ENCODE measurements around the gene EIF4G1. TPM values are rescaled to one million over a fixed set of nuclear protein-coding genes. Genes with fewer than 3 reads are reported as not detected.

Gene EIF4G1
- total RNA-seq, 1 experiment from 2014 or later, result 496 TPM

- Histone ChIP-seq H3K27me3 (ENCODE audit: insufficient read depth, low read length) (no peaks in the 10 kb centered on the region), H4K20me1 (ENCODE audit: insufficient read depth) (no peaks in the 10 kb centered on the region), H3K27ac (ENCODE audit: low read depth, low read length) (no peak overlapping the region), H3K9me2 (ENCODE audit: insufficient read depth) (no peaks in the 10 kb centered on the region), H2AFZ (ENCODE audit: low read depth, low read length, poor library complexity, severe bottlenecking) (no peak overlapping the region), H3K79me2 (ENCODE audit: insufficient read depth, low read length) (no peaks in the 10 kb centered on the region), H3K4me1 (ENCODE audit: control insufficient read depth in 1 of 2, insufficient read depth in 2 of 2, low read length in 2 of 2) (no peaks in the 10 kb centered on the region), H3K9ac (ENCODE audit: low read length) (no peak overlapping the region), H3K4me2 (ENCODE audit: low read length) (no peak overlapping the region), H3K4me3 (replicated peaks in 1 of 2; ENCODE audit: low read depth in 1 of 2, low read length in 2 of 2) (no peak overlapping the region), H3K36me3 (ENCODE audit: control insufficient read depth in 1 of 2, insufficient read depth in 2 of 2, low read length in 2 of 2) (no peaks in the 10 kb centered on the region), H3K9me3 (ENCODE audit: control insufficient read depth in 1 of 2, insufficient read depth in 1 of 2, low read depth in 1 of 2, low read length in 2 of 2) (no peaks in the 10 kb centered on the region)
- ChIA-PET RAD21 (ENCODE audit: low non-redundant PET in 1 of 2, low total read pairs in 2 of 2, uncharacterized antibody in 2 of 2, unreplicated experiment in 2 of 2) (no interaction called here), POLR2A (no interaction called here), CTCF (no interaction called here)
- no peak; the same call in 1 of the 2 replicates for ATAC-seq
- DNase-seq (ENCODE audit: low read depth, low spot score), result no peak
- TF ChIP-seq RAD21 (IDR thresholded peaks at IDR 0.05; ENCODE audit: low read depth) (no peak), ZFX (IDR thresholded peaks at IDR 0.05) (no peak), CBX3 (IDR thresholded peaks at IDR 0.05; ENCODE audit: low read depth) (no peak), CTCF (IDR thresholded peaks at IDR 0.05 in 2 of 3, conservative IDR thresholded peaks at IDR 0.05 in 1 of 3; ENCODE audit: borderline replicate concordance in 1 of 3, insufficient read depth in 1 of 3, low read depth in 2 of 3, low read length in 2 of 3) (no peak), MAX (IDR thresholded peaks at IDR 0.05) (no peak), CEBPB (IDR thresholded peaks at IDR 0.05; ENCODE audit: low read depth) (no peak), ELF1 (IDR thresholded peaks at IDR 0.05; ENCODE audit: borderline replicate concordance, low read depth) (no peak), POLR2A (IDR thresholded peaks at IDR 0.05; ENCODE audit: borderline replicate concordance, extremely low read depth, insufficient read depth, insufficient read length) (no peak), SP1 (IDR thresholded peaks at IDR 0.05; ENCODE audit: low read depth) (no peak), JUND (IDR thresholded peaks at IDR 0.05) (no peak), SIN3A (IDR thresholded peaks at IDR 0.05; ENCODE audit: low read depth) (no peak), EZH2phosphoT487 (IDR thresholded peaks at IDR 0.05; ENCODE audit: borderline replicate concordance) (no peak), ZBTB33 (IDR thresholded peaks at IDR 0.05; ENCODE audit: extremely low read depth, insufficient replicate concordance, low read length) (no peak), ATF3 (IDR thresholded peaks at IDR 0.05) (no peak), POLR2AphosphoS5 (IDR thresholded peaks at IDR 0.05; ENCODE audit: low read depth, low read length) (no peak)
- intact Hi-C loops (cut with micrococcal nuclease), result no loop called here
- no TSS peak for BruUV-seq (replicated peaks)
Observed at GRCh38 chr3:184277366-184277765, 37.0 kb upstream of the EIF4G1 start.

All from HCT116 (cell line).